HAP-1 (cell line): ENCODE results near the gene SIX6.

Source experiments
- DNase-seq, 2 experiments: peaks; one replicate each; pipeline ENCODE4 v3.0.0-alpha.2; 2016 to 2020; ENCODE audit warnings: low spot score in 2 of 2
- H3K27me3 ChIP-seq: fragments of 250-450 bp; sonication (Bioruptor Pico); 2 replicates; pipeline ENCODE4 v1.5.1; 2020; ENCODE audit warnings: low read depth, mild to moderate bottlenecking, moderate library complexity
- H3K36me3 ChIP-seq: fragments of 250-450 bp; sonication (Bioruptor Pico); replicated peaks from 2 replicates; pipeline ENCODE4 v1.5.1; 2020; ENCODE audit warnings: mild to moderate bottlenecking
- H3K4me1 ChIP-seq: fragments of 250-450 bp; sonication (Bioruptor Pico); 2 replicates; pipeline ENCODE4 v1.5.1; 2020; ENCODE audit warnings: mild to moderate bottlenecking
- H3K4me3 ChIP-seq: fragments of 250-450 bp; sonication (Bioruptor Pico); 2 replicates; pipeline ENCODE4 v1.5.1; 2020; ENCODE audit warnings: mild to moderate bottlenecking, moderate library complexity
- H3K9me3 ChIP-seq: fragments of 250-450 bp; sonication (Bioruptor Pico); 2 replicates; pipeline ENCODE4 v1.5.1; 2020; ENCODE audit warnings: mild to moderate bottlenecking, moderate library complexity
- in situ Hi-C: fragments of 300-500 bp; cut with MboI; formaldehyde crosslinking; loops from 3 replicates; pipeline ENCODE4 v1.14.3; 2020; ENCODE audit warnings: low sequenced_read_pairs, inconsistent platforms, mixed read lengths

Gene SIX6

GRCh38 chr14:60544659-60545058, 35.7 kb downstream of the SIX6 start:
- no peak for DNase-seq
- Histone ChIP-seq H3K4me3 (no peak overlapping the region), H3K27me3 (peaks cover 4% of the 10 kb centered on the region; the same call in 1 of the 2 replicates), H3K36me3 (no peaks in the 10 kb centered on the region), H3K4me1 (no peaks in the 10 kb centered on the region), H3K9me3 (peaks cover 4% of the 10 kb centered on the region)
- in situ Hi-C loops = no loop called here

- no peak for DNase-seq
- in situ Hi-C loops = loop anchor here (25.0 kb wide), 1 partner anchor 217 kb away; no protein-coding TSS in a partner anchor
- no peaks in the 10 kb centered on the region; the same call in 1 of the 2 replicates for H3K27me3 ChIP-seq
- no peaks in the 10 kb centered on the region for H3K9me3 ChIP-seq
- H3K36me3 ChIP-seq = no peaks in the 10 kb centered on the region
- no peaks in the 10 kb centered on the region for H3K4me1 ChIP-seq
- no peak overlapping the region for H3K4me3 ChIP-seq
These were observed 44.9 kb downstream of the SIX6 start for GRCh38 chr14:60553808-60554207.

- Histone ChIP-seq H3K4me3 (no peak overlapping the region), H3K36me3 (no peaks in the 10 kb centered on the region), H3K4me1 (no peaks in the 10 kb centered on the region), H3K27me3 (no peaks in the 10 kb centered on the region; the same call in 1 of the 2 replicates), H3K9me3 (no peaks in the 10 kb centered on the region)
- DNase-seq = peak; percentile 62 to 69
- in situ Hi-C loops = loop anchor here (10.0 to 25.0 kb wide), 2 partner anchors 225 to 377 kb away; no protein-coding TSS in a partner anchor
These were observed 53.1 kb downstream of the SIX6 start for GRCh38 chr14:60561845-60562746.
